ENCODE measurements around the gene FKTN. TPM values are rescaled to one million over a fixed set of nuclear protein-coding genes. Genes with fewer than 3 reads are reported as not detected.

FKTN gene
- polyA plus RNA-seq, 1 of the 3 experiments (the other 2 are of a cell fraction): 5.3 TPM

DNA sequence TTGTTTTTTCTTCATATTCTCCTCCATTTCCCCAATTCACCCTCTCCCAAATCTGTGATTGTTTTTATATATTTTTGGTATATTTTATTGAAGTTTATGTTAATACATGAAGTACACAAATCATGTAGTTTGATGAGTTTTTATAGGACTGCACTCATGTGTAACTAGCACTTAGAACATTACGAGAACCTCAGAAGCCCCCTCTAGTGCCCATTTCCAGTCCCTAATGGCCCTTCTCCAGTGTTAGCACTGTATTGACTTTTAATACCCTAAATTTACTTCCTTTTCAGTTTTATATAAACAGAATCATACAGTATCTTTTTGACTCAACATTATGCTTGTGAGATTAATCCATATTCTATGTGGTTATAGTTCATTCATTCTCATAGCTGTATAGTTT, 18.5 kb upstream of the FKTN start:
- no peak overlapping the region for H3K9ac ChIP-seq
- no peak overlapping the region for H2AFZ ChIP-seq (ENCODE audit: low read depth)
- ChIA-PET CTCF (no interaction called here), POLR2A (no interaction called here)
- no peak for TF ChIP-seq MEF2A (IDR thresholded peaks at IDR 0.05; ENCODE audit: borderline replicate concordance, low read depth)
- TF ChIP-seq, protein P1, sequence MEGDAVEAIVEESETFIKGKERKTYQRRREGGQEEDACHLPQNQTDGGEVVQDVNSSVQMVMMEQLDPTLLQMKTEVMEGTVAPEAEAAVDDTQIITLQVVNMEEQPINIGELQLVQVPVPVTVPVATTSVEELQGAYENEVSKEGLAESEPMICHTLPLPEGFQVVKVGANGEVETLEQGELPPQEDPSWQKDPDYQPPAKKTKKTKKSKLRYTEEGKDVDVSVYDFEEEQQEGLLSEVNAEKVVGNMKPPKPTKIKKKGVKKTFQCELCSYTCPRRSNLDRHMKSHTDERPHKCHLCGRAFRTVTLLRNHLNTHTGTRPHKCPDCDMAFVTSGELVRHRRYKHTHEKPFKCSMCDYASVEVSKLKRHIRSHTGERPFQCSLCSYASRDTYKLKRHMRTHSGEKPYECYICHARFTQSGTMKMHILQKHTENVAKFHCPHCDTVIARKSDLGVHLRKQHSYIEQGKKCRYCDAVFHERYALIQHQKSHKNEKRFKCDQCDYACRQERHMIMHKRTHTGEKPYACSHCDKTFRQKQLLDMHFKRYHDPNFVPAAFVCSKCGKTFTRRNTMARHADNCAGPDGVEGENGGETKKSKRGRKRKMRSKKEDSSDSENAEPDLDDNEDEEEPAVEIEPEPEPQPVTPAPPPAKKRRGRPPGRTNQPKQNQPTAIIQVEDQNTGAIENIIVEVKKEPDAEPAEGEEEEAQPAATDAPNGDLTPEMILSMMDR (IDR thresholded peaks at IDR 0.05): peak; percentile 35; the same call in 1 of the 2 replicates
- no peaks in the 10 kb centered on the region for H3K4me1 ChIP-seq (ENCODE audit: control insufficient read depth in 1 of 2, insufficient read depth in 2 of 2, low read depth in 1 of 2, low read length in 1 of 2)
- H3K9me3 ChIP-seq: no peaks in the 10 kb centered on the region
- H3K9me2 ChIP-seq: no peaks in the 10 kb centered on the region
- no peaks in the 10 kb centered on the region for H3K27me3 ChIP-seq (ENCODE audit: insufficient read depth)
- 96% methylated on average over 1 of the region's 1 CpG for WGBS (ENCODE audit: low lambda C conversion rate)
- H3F3A ChIP-seq (replicated peaks; ENCODE audit: insufficient read depth): no peaks in the 10 kb centered on the region
- DNase-seq: no peak
- H3K4me3 ChIP-seq (ENCODE audit: low read depth in 2 of 2, low read length in 1 of 2): no peak overlapping the region
- H3K27ac ChIP-seq (ENCODE audit: low read depth in 2 of 2, low read length in 1 of 2): no peak overlapping the region
- H3K79me2 ChIP-seq (ENCODE audit: insufficient read depth): no peaks in the 10 kb centered on the region
- H3K36me3 ChIP-seq (replicated peaks in 1 of 2; ENCODE audit: control insufficient read depth in 1 of 2, insufficient read depth in 2 of 2, low read length in 1 of 2): peaks cover 27 to 42% of the 10 kb centered on the region in 2 experiments
- H3K4me2 ChIP-seq: no peak overlapping the region
- H4K20me1 ChIP-seq (ENCODE audit: insufficient read depth): no peaks in the 10 kb centered on the region

DNA sequence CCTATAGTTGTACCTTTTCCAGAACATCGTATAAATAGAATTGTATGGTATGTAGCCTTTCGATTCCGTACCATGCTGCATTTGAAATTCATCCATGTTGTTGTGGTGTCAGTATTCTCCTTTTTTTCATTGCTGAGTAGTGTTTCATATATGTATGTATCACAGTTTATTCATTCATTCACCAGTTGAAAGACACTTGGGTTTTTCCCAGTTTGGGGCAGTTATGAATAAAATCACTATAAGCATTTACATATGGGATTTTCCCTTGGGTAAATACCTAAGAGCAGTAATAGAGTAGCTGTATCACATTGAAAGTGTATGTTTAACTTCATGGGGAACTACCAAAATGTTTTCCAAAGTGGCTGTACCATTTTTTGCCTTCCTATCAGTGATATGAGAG, 16.1 kb upstream of the FKTN start:
- Histone ChIP-seq H3K36me3 (replicated peaks in 1 of 2; ENCODE audit: control insufficient read depth in 1 of 2, insufficient read depth in 2 of 2, low read length in 1 of 2) (peaks cover 15 to 25% of the 10 kb centered on the region in 2 experiments), H3K4me3 (ENCODE audit: low read depth in 2 of 2, low read length in 1 of 2) (no peak overlapping the region), H3K79me2 (ENCODE audit: insufficient read depth) (no peaks in the 10 kb centered on the region), H3F3A (replicated peaks; ENCODE audit: insufficient read depth) (no peaks in the 10 kb centered on the region), H3K4me2 (no peak overlapping the region), H3K9me2 (no peaks in the 10 kb centered on the region; the same call in 1 of the 2 replicates), H3K27me3 (ENCODE audit: insufficient read depth) (no peaks in the 10 kb centered on the region), H3K9ac (no peak overlapping the region), H3K27ac (ENCODE audit: low read depth in 2 of 2, low read length in 1 of 2) (no peak overlapping the region), H3K9me3 (no peaks in the 10 kb centered on the region), H3K4me1 (ENCODE audit: control insufficient read depth in 1 of 2, insufficient read depth in 2 of 2, low read depth in 1 of 2, low read length in 1 of 2) (no peaks in the 10 kb centered on the region), H2AFZ (ENCODE audit: low read depth) (no peak overlapping the region), H4K20me1 (ENCODE audit: insufficient read depth) (no peaks in the 10 kb centered on the region)
- 97% methylated on average over 3 of the region's 3 CpGs for WGBS (ENCODE audit: low lambda C conversion rate)
- POLR2A ChIA-PET: no interaction called here
- TF ChIP-seq, protein P2, sequence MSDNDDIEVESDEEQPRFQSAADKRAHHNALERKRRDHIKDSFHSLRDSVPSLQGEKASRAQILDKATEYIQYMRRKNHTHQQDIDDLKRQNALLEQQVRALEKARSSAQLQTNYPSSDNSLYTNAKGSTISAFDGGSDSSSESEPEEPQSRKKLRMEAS (IDR thresholded peaks at IDR 0.05; ENCODE audit: low read depth): no peak
- TF ChIP-seq MEF2A (IDR thresholded peaks at IDR 0.05; ENCODE audit: borderline replicate concordance, low read depth) (no peak), GATA2 (CRISPR knock-in tag; IDR thresholded peaks at IDR 0.05) (no peak), TCF12 (IDR thresholded peaks at IDR 0.05) (no peak)
- DNase-seq: no peak
- CTCF ChIA-PET: no interaction called here

DNA sequence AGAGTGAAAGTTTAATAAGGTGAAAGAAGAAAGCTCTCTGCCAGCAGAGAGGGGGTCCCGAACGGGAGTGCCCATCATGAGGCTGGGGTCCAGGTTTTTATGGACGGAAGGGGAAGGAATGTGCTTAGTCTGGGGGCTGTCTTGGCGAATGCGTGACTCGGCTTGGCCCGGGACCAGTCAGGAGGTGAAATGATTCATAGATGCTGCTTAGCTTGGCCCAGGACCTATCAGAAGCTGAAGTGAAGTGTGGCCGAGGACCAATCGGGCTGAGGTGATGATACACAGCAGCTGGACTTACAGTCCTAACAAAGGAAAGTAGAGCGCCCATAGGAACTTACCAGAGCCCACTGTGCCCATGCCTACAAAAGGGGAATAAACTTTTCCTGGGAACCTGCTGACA, 3.9 kb upstream of the FKTN start:
- Histone ChIP-seq H3F3A (replicated peaks; ENCODE audit: insufficient read depth) (peaks cover 4% of the 10 kb centered on the region), H4K20me1 (ENCODE audit: insufficient read depth) (no peaks in the 10 kb centered on the region), H3K36me3 (replicated peaks in 1 of 2; ENCODE audit: control insufficient read depth in 1 of 2, insufficient read depth in 2 of 2, low read length in 1 of 2) (peaks cover 3 to 18% of the 10 kb centered on the region in 2 experiments), H3K79me2 (ENCODE audit: insufficient read depth) (peaks cover 10% of the 10 kb centered on the region; the same call in 1 of the 2 replicates), H3K4me3 (ENCODE audit: low read depth in 2 of 2, low read length in 1 of 2) (no peak overlapping the region), H3K9me3 (no peaks in the 10 kb centered on the region), H3K4me2 (no peak overlapping the region), H3K9ac (no peak overlapping the region), H3K9me2 (no peaks in the 10 kb centered on the region; the same call in 1 of the 2 replicates), H2AFZ (ENCODE audit: low read depth) (no peak overlapping the region), H3K27ac (ENCODE audit: low read depth in 2 of 2, low read length in 1 of 2) (no peak overlapping the region), H3K4me1 (ENCODE audit: control insufficient read depth in 1 of 2, insufficient read depth in 2 of 2, low read depth in 1 of 2, low read length in 1 of 2) (peaks cover 0 to 5% of the 10 kb centered on the region in 2 experiments; a peak in 2 of 4 replicates), H3K27me3 (ENCODE audit: insufficient read depth) (no peaks in the 10 kb centered on the region)
- no peak for DNase-seq
- TF ChIP-seq NFIC (IDR thresholded peaks at IDR 0.05; ENCODE audit: borderline replicate concordance) (no peak), ELF1 (IDR thresholded peaks at IDR 0.05) (no peak)
- WGBS (ENCODE audit: low lambda C conversion rate): 95% methylated on average over 10 of the region's 10 CpGs
- CTCF ChIA-PET: interaction anchor here (0.6 to 0.7 kb wide), 2 partner anchors 153 to 874 kb away, joined by 3 to 4 read pairs; no protein-coding TSS in a partner anchor
- POLR2A ChIA-PET: no interaction called here
